ENCODE measurements around the gene BIVM. TPM values are rescaled to one million over a fixed set of nuclear protein-coding genes. Genes with fewer than 3 reads are reported as not detected.

Gene BIVM
- total and polyA plus RNA-seq, 2 experiments from 2014 or later: 3.2 to 4.2 TPM

- TF ChIP-seq ZNF462 (CRISPR knock-in tag; IDR thresholded peaks at IDR 0.05): no peak
Observed at GRCh38 chr13:102805680-102806079, 6.8 kb downstream of the BIVM start (continued).

- no peak overlapping the region for H3K27ac Mint-ChIP-seq
- TF ChIP-seq REST (IDR thresholded peaks at IDR 0.05; ENCODE audit: unreplicated experiment) (no peak), ZNF114 (CRISPR knock-in tag; IDR thresholded peaks at IDR 0.05) (no peak), EZH2 (IDR thresholded peaks at IDR 0.05; ENCODE audit: low read depth, unreplicated experiment) (no peak), CREB1 (CRISPR knock-in tag; IDR thresholded peaks at IDR 0.05; ENCODE audit: low read depth) (no peak), ETS1 (IDR thresholded peaks at IDR 0.05) (no peak), EZH2phosphoT487 (IDR thresholded peaks at IDR 0.05; ENCODE audit: unreplicated experiment) (no peak), JUNB (IDR thresholded peaks at IDR 0.05; ENCODE audit: unreplicated experiment) (no peak), CTCF (conservative IDR thresholded peaks at IDR 0.05; ENCODE audit: low read depth in 2 of 2) (no peak), NANOG (IDR thresholded peaks at IDR 0.05; ENCODE audit: borderline replicate concordance) (no peak), STAT1 (IDR thresholded peaks at IDR 0.05; ENCODE audit: unreplicated experiment) (no peak), ZNF331 (CRISPR knock-in tag; IDR thresholded peaks at IDR 0.05; ENCODE audit: low read depth) (no peak)
Observed at GRCh38 chr13:102807699-102808098, 8.8 kb downstream of the BIVM start.

More at GRCh38 chr13:102807699-102808098, 8.8 kb downstream of the BIVM start:
- Histone ChIP-seq H3K4me1 (ENCODE audit: insufficient read depth) (no peaks in the 10 kb centered on the region), H3K9me2 (ENCODE audit: insufficient read depth) (no peaks in the 10 kb centered on the region), H3K27ac (ENCODE audit: low read depth) (no peak overlapping the region), H3K36me3 (ENCODE audit: insufficient read depth) (no peaks in the 10 kb centered on the region), H3K27me3 (ENCODE audit: insufficient read depth) (no peaks in the 10 kb centered on the region), H3K4me3 (no peak overlapping the region), H3F3A (replicated peaks; ENCODE audit: low read depth) (no peaks in the 10 kb centered on the region), H2AFZ (no peak overlapping the region), H4K20me1 (replicated peaks; ENCODE audit: insufficient read depth) (no peaks in the 10 kb centered on the region), H3K79me2 (replicated peaks; ENCODE audit: insufficient read depth) (no peaks in the 10 kb centered on the region), H3K4me2 (no peak overlapping the region)
- H3K4me1 Mint-ChIP-seq: 0 out of 3 replicates have a peak, but pooled peaks cover 3% of the 10 kb centered on the region
- H3K36me3 Mint-ChIP-seq (ENCODE audit: low read depth): peaks cover 10% of the 10 kb centered on the region; the same call in 2 of the 3 replicates
- H3K27me3 Mint-ChIP-seq (ENCODE audit: insufficient read depth, low read depth, poor library complexity): no peaks in the 10 kb centered on the region
- DNase-seq (ENCODE audit: low spot score) (no peak), ATAC-seq (no peak)
- H3K4me3 Mint-ChIP-seq: no peak overlapping the region
- peaks cover 5% of the 10 kb centered on the region; the same call in 1 of the 3 replicates for H3K9me3 Mint-ChIP-seq
